Spleen (tissue), 7 donors: Measurements from ENCODE around the gene CYP4B1.

Experiments
- CTCF ChIP-seq, 11 experiments: fragments of 200-600 bp in 7 of 11; fragments of 450-650 bp in 4 of 11; sonication (generic) in 4 of 11; IDR thresholded peaks in 8 of 11; conservative IDR thresholded peaks in 3 of 11; 1 replicate in 7 of 11; 2 replicates in 4 of 11; pipeline versions ENCODE4 v1.4.0 to v1.8.0; 2016 to 2021; ENCODE audit warnings: antibody characterized with exemption in 11 of 11, inconsistent platforms in 4 of 11, mild to moderate bottlenecking in 1 of 11
- POLR2A ChIP-seq, 3 donors: fragments of 450-650 bp; IDR thresholded peaks; one replicate each; pipeline ENCODE4 v1.5.1; 2017; ENCODE audit warnings: antibody characterized with exemption in 3 of 3, mild to moderate bottlenecking in 1 of 3
- POLR2AphosphoS5 ChIP-seq, 3 donors: sonication (generic); formaldehyde crosslinking; IDR thresholded peaks; one replicate each; pipeline ENCODE4 v1.5.1; 2017; ENCODE audit warnings: antibody characterized with exemption in 3 of 3
- donor health status: DM: no; HTN: no; CAD: no; lungs with moderate emphysema.
- donor health status: DM: no; HTN: no; CAD: no.
- donor health status: DM: no; HTN: no; CAD: no.

- no peak for TF ChIP-seq CTCF (IDR thresholded peaks at IDR 0.05 in 8 of 11, conservative IDR thresholded peaks at IDR 0.05 in 3 of 11)
- TF ChIP-seq POLR2AphosphoS5 (IDR thresholded peaks at IDR 0.05) = no peak
- no peak for TF ChIP-seq POLR2A (IDR thresholded peaks at IDR 0.05)
These were observed 41.4 kb upstream of the CYP4B1 start for GRCh38 chr1:46757247-46757955.
